Left forelimb (tissue), 1 donor: Measurements from ENCODE around the gene LYL1.

Experiments used
- DNase-seq: peaks from one replicate; pipeline ENCODE4 v3.0.0-alpha.2; 2018; ENCODE audit warnings: low spot score

LYL1 gene

GRCh38 chr19:13104848-13105711 is 2.4 kb upstream of the LYL1 start:
- no peak for DNase-seq

DNA sequence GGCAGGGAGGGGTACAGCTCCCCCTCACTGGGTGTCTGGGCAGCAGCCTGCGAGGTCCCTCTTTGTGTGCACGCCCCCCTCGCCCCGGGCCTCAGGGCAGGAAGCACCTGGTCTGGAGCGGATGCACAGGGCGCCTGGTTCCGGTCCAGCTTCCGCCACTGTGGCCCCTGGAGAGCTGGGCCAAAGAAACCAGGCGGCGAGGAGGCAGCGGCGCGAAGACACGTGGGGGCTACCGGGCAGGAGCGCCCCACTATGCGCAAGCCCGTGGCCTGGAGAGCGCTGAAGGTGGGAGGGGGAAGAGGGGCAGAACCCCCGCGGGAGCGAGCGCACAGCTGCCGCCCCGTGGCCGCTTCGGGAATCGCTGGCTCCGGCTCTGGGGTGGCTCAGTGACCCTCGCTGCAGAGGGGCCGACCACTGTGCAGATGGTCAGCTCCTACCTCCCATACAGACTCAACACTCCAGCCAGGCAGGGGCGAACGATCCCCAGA is 1.7 kb upstream of the LYL1 start:
- peak; percentile 72 for DNase-seq

- DNase-seq: peak; percentile 59
These were observed 1.1 kb upstream of the LYL1 start for GRCh38 chr19:13103581-13104359.

GRCh38 chr19:13102416-13102665 is 317 bp downstream of the LYL1 start:
- no peak for DNase-seq

- no peak for DNase-seq
These were observed 855 bp downstream of the LYL1 start for GRCh38 chr19:13101590-13102415.

DNA sequence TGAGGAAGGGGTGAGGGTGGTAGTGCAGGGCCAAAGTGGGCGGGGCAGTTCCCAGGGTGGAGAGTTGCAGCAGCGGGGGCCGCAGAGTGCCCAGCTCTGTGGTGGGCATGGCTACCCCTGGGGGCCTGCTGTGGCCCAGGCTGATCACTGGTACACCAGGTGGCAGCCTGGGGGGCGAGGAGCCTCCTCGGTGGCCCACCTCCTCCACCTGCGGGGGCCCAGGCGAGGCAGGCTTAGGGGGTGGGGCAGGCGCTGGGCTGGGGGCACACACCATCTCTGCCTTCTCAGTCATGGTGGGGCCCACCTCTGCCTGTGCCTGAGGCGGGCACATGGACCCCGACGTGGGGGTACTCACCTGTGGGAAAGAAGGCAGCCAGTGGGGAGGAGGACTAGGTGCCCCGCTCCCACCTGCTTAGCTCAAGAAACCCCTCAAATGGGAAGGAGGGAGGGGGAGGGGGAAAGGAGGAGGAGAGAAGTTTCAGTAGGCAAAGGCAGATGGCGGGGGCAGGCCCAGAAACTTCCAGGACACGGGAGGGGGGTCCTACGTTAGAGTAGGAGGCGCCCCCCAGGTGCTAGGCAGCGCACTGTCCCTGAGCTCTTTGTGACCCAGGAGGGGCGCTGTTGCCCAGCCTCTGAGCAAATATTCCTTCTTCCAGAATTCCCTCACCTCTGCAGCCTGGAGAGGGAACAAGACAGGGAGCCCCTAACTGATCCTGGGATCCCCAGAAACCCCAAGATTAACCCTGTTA is 1.6 kb downstream of the LYL1 start:
- peak; percentile 63 for DNase-seq

GRCh38 chr19:13100031-13100588 is 2.5 kb downstream of the LYL1 start:
- DNase-seq: no peak

GRCh38 chr19:13099073-13099999 is 3.3 kb downstream of the LYL1 start:
- peak; percentile 67 for DNase-seq

DNA sequence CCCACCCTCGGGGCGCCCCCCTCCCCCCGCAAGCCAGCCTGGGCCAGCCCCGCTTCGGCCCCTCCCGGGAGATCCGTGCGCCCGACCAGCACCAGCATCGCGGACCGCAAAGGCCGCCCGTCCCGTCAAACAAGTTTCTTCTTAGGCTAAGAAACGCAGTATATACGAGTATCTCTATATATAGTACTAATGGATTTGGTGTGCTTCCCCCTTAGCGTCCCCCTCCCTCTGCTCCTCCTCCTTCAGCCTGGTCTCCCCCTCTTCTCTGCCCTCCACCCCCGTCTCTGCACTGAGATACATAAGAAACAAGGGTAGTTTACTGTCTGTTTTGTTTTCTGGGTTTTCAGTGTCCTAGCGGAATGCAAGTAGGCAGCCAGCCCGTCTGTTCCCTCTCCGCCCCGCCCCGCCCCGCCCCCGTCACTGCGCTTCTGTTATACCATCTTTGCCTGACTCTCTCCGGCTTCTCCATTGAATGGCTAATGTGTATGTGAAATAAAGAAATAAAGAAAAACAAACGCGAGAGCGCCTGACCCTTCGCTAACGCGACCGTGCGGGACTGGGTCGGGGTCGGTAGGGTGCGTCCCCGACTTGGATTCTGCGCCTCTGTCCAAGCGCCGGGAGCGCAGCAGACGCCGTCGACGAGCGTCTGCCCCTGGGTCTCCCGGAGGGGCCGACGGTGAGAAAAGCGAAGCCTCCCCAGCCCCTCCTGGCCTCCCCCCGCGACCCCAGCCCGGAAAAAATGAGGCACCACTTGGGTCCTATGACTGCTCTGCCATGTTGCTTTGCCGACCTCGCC is 4.2 kb downstream of the LYL1 start:
- DNase-seq: no peak

DNA sequence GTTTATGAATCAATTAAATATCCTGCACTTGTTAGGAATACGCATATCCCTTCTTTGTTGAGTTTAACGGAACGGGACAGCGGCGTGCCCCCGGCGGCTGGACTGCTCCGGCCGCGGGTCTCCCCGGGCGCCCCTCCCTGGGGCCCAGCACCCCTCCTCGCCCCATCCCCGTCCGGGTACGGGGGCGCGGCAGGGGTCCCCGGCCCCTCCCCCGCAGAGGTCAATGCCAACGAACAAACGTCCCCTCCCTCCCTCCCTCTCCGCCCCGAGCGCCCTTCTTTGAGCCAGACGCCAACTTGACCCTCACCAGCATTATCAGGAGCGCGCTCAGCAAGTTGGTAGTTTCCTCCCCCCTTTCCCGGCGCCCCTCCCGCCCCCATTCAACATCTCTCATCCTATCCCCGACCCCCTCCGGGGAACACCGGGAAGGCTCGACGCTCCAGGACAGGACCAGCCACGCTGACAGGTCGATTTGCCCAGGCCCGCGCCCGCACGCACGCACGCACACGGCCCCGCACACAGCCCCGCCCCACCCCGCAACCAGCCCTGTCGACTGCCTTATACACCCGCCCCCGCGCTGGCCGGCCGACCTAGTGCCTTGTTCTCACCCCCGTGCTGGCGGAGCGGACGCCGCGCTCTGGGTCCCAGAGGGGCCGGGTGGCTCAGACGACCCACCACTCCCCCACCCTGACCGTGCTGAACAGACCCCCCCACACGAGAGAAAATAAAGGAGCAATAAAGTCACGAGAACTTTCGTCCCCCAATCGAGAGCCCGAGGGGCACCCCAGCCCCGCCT is 5.0 kb downstream of the LYL1 start:
- DNase-seq: no peak

DNA sequence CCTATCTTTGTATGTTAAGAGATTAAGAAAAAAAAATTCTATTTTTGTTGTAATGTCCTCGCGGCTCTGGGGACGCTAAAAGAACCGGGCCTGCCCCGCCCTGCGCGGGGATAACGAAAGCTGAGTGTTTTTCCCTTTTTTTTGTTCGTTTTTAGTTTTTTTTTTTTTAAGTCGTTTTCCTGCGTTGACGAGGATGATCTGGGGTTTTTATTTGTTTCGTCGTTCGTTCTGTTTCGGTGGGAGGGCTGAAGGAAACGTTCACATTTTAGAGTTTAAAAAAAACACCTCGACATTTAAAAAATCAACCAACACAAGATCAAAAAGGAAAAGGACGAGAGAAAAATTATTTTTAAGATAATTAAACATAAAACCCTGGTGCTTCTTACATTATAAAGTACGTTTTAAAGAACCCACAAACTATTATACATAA is 5.6 kb downstream of the LYL1 start:
- no peak for DNase-seq

GRCh38 chr19:13095934-13096927 is 6.4 kb downstream of the LYL1 start:
- no peak for DNase-seq

- DNase-seq: no peak
These were observed 7.3 kb downstream of the LYL1 start for GRCh38 chr19:13095393-13095784.

GRCh38 chr19:13094771-13095392 is 7.8 kb downstream of the LYL1 start:
- DNase-seq: no peak

DNA sequence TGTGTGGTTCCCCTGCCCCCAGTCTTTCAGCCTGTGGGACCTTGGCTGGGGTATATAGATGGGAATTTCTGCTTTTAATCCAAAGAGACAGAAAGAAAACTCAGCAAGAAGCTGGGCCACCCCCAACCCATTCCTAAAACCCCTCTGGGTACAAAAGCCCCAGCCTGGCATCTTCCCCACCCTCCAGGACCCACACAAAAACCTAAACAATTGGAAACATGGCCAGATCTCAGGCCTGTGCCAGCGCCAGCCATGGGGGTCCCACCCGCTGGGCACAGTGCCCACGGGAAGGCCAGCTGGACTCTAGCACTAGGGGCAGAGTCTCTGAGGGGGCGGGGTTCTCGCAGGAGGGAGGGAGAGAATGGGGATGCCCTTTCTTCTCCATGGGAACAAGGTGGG is 8.6 kb downstream of the LYL1 start:
- DNase-seq: no peak

DNA sequence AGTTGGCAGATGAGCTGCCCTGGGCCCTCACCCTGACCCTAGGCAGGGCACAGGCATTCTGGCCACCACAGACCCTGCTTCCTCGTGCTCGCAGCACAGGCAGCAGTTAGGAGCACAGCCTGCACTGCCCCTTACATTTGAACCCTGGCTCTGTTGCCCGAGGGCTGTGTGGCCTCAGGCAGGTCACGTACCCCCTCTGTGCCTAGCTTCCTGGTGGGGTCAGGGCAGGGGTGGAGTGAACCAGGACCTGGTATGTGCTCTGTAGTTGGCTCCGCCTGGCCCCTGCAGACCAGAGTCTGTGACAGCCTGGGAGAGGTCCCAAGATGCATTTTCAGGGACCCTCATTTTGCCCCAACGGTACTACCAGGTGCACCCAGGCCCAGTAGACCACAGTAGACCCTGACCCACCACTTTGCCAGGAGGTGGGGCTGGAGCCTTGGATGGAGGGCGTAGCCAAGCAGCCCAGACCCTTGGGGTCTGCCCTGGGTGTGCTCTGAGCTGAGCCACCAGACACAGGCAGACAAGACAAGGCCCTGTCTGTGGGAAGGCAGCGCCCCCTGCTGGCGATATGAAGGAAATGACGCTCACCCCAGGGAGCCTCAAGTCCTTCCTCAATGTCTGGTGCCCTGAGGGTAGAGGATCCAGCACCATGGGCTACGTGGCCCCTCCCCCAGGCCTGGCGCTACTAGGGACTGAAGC is 9.1 kb downstream of the LYL1 start:
- peak; percentile 89 for DNase-seq
